HG03469 (cell line): ENCODE measurements around the gene C1orf21.
"Not testable (repeated sequence)": the region's sequence is repeated elsewhere in the genome, so short reads cannot be mapped to it uniquely, and the experiment has no call there.

ENCODE experiments used
- ATAC-seq: cut with Tn5 transposase; IDR thresholded peaks from one replicate; pipeline ENCODE4 v1.9.1; 2021; ENCODE audit warnings: mild to moderate bottlenecking, moderate library complexity, moderate number of reproducible peaks; ENCODE audit not compliant: unreplicated experiment

The C1orf21 gene

GRCh38 chr1:184596950-184597645 lies 210.3 kb downstream of the C1orf21 start:
- no peak for ATAC-seq

GRCh38 chr1:184597650-184598357 lies 211.0 kb downstream of the C1orf21 start:
- ATAC-seq: no peak

DNA sequence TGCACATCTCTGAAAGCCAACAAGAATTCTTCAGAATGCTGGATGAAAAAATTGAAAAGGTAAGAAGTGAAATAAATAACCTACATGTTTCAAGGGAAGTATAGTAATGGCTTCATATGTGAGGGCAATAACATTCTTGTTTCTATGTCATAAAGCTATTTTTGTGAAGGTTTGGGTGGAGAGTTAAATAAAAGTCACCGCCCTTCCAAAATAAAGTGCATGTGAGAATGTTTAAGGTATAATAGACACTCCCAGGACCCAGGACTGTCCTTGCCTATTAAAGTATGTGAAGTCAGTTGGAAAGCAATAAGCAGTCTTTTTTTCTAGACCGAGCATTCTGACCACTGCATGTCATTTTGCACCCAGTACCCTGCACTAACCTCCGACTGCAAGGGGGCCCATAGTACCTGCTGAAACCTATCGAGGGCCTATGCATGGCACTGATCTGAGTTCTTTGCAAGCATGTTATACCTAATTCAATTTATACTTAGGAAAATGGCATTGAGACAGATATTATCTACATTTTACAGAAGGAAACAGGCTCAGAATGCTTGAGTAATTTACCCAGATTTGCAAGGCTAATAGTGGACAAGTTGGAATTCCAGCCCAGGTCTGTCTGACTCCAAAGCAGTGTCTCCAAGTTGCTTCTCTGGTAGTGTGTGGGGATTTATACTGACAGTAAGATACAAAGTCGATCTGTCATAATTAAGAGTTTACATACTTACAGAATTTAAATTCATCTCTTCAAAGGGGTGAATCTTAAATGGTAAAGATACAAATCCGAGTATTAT lies 211.8 kb downstream of the C1orf21 start:
- ATAC-seq: no peak

DNA sequence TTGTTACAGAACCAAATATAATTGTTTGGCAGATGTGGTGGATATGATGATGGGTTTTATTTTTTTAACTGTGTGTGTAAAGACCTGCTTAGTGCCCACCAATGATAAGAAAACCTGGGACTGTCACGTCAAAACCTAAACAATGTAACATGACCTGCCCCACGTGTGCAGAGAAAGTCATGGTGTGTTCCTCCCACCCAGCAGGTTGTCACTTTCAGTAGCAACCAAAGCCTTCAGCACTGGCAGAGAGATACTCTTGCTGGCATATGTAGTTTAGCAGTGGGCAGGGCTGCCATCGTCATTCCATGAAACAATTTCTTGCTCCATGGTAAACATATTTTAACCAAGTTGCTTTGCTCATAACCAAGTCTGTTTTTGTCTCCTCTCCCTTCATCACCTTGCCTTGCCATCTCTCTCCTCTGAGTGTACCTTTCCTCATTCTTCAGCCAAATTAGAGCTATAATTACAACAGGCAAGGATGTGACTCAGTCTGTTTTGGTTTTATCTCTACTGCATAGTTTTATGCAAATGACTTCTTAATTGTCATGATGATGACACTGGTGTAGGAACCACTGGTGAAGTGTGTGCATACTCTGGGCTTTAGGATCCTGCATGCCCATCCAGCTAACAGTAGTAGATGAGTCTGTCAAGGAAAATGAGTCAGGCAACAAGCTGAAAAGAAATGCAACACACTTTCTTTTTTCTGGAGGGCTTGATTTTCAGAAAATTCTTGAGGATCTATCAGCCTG lies 217.5 kb downstream of the C1orf21 start:
- no peak for ATAC-seq

GRCh38 chr1:184605941-184606340 lies 219.1 kb downstream of the C1orf21 start:
- no peak for ATAC-seq

- ATAC-seq: no peak
These were observed 220.0 kb downstream of the C1orf21 start for GRCh38 chr1:184606786-184607185.

DNA sequence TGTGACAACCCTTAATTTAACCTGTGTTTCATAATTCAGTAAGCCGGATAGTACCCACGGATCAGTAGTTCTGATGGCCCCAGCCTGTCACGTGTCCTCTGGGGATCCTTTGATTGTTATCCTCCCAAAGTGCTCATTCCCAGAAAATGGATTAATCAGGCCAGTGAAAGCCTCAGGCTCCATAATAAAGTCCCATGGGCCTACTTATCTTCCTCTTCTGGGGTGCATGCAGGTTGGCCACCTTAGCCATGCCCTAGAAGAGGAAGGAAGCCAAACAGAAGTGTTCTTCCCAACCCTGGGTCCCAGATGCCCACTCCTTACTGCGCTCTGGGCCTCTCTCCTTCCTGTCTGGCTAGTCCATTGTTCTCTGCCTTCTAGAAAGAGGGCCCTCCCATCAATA lies 221.8 kb downstream of the C1orf21 start:
- ATAC-seq: no peak

GRCh38 chr1:184608990-184609389 lies 222.2 kb downstream of the C1orf21 start:
- no peak for ATAC-seq

GRCh38 chr1:184610876-184611595 lies 224.2 kb downstream of the C1orf21 start:
- no peak for ATAC-seq

GRCh38 chr1:184612229-184612628 lies 225.4 kb downstream of the C1orf21 start:
- not testable (repeated sequence) for ATAC-seq

GRCh38 chr1:184614667-184615066 lies 227.8 kb downstream of the C1orf21 start:
- ATAC-seq: no peak

DNA sequence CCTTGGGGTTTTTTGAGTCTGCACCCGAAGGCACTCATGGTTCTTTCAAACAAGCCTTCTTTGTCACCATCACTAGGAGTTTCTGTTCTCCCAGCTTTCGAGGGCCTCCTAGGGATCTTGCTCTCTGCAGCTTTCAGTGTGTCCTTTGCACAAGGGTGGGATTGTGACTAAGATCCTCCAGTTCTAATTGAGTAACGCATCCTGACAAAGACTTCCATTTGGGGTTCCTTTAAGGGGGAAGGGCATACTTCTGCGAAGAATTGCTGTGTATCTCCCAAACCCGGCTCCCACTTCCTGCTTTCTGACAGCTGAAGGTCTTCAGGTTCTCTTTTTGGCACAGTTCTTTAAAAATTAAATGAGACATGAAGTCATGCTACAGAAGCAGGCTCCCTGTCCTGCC lies 228.5 kb downstream of the C1orf21 start:
- ATAC-seq: no peak

- no peak for ATAC-seq
These were observed 229.7 kb downstream of the C1orf21 start for GRCh38 chr1:184616504-184616903.

DNA sequence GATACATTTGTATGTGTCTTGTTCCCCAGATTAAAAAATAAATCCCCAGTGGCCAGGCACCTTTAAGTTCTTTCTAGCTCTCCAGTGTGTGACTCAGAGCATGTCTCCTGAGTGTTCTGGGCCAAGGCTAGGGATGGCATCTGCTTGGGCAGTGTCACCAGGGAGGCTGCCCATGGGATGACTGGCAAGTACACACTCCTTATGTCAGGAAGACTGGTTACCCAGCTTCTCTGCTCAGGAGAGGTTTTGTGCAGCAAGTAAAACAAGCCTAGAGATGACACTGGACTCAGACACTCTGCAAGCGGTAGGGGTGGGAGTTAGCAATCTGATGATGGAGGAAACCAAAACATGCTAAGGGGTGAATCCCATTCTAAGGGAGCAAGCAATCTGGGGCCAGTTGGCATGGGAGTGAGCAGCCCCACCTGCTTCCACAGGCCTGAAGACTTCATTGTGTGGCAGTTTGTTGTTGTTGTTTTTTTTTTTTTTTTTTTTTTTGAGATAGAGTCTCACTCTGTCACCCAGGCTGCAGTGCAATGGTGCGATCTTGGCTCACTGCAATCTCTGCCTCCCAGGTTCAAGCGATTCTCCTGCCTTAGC lies 230.7 kb downstream of the C1orf21 start:
- ATAC-seq: no peak

DNA sequence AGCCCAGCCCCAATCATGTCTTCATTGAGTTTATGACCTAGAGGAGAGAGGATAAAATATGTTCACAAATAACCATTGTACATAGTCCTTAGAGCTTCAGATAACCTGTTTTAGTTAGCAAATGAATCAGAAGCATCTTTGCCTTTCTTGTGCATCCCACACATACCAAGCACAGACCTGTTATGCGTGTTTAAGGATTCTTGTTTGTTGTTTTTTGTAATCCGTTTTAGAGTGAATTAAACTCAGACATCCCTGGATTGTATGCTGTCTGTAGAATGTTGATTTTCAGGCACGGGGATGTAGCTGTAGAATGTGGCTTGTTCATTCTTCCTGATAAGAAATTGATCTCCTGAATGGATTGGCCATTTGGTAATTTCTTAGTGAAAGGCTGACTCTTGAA lies 232.0 kb downstream of the C1orf21 start:
- ATAC-seq: no peak

DNA sequence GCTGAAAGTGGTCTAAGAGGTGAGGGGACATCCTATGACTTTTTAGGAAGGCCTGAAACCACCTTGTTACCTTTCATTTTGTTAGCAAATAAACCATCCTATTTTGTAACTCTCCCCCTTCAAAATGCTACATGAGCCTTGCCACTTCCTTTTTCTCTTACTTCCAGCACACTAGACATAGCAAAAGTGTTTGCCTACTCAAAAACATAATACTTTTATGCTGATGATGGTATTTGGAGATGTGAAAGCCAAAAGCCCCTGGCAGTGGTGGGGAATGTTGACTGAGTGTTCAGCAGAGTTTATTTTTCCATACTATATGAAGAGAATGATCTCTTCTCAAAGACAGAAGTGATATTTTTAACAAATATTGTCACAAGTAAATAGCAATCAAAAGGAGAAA lies 233.6 kb downstream of the C1orf21 start:
- ATAC-seq: no peak

DNA sequence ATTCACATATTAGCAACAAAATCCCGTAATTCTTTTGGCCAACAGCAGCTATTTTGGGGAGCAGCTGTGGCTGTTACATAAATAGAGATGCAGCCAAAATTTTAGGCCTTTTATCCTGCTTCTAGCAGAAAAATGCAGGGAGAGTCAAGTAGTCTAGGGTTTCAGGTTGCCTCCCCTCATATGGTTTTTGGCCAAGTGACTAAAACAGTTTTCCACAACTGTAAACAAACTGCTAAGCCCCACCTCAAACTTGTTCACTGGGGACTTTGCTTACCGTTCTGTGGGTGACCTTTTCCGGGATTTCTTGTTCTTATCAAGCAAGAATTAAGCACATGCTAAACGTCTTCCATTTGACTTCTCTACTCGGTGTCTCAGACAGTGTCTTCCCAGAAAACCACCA lies 234.4 kb downstream of the C1orf21 start:
- ATAC-seq: no peak

- no peak for ATAC-seq
These were observed 235.5 kb downstream of the C1orf21 start for GRCh38 chr1:184622136-184622823.

DNA sequence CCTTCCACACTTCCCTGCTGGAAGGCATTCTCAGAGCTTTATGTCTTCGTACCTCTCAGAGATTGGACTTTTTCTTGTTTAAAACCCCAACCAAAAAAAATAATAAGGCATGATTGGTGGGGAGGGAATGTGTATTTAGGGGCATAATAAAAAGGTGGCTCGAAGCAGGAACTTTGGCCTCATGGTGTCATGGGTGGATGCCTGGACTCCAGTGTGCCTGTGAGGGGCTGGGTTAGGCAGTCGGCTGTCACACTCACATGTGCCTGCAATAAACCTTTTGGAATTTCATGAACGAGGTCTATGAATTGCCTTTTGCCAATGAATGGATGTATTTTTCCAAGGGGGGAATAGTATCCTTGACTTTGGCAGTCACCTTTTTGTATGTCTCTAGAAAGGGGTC lies 236.6 kb downstream of the C1orf21 start:
- ATAC-seq: no peak
